GM13977 (cell line): ENCODE data around the gene RNFT2.

Experiments
- DNase-seq: peaks from one replicate; pipeline ENCODE4 v3.0.0; 2012; ENCODE audit warnings: low spot score
- in situ Hi-C: fragments of 300-500 bp; cut with MboI; formaldehyde crosslinking; loops from one replicate; pipeline ENCODE4 v1.12.0; 2022; ENCODE audit warnings: low sequenced_read_pairs, low pct_unique_long_range_greater_than_20kb, mixed read lengths, inconsistent platforms; ENCODE audit not compliant: unreplicated experiment
- TF ChIP-seq, protein P1 (sequence below): IDR thresholded peaks from 2 replicates; pipeline ENCODE4 v1.5.1; 2012; ENCODE audit warnings: mild to moderate bottlenecking, control low read depth; ENCODE audit not compliant: insufficient read depth; ENCODE audit errors: extremely low read depth, missing control alignments

The RNFT2 gene

DNA sequence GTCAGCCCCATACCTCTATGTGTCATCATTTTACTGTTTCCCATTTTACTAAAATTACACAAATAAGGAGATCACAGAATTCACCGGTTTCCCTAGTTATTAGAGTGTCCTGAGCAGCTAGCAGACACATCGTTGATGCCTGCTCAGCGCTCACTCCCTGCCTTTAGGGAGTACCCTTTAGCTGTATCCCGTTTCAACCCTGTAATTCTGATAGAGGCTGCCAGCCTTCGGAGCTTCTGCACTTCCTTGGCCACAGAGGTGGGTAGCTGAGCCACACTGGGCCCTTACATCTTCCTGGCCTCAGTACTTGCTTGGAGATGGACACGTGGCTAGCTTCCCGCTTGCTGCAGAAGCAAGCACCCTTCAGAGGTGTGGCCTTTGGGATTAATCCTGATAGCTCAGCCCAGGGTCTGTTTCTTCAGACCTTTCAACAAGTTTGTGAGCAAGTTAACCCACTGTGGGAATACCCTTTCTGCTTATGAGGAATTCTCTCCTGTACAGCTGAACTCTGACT lies 158.4 kb downstream of the RNFT2 start:
- no peak for DNase-seq
- TF ChIP-seq, protein P1, sequence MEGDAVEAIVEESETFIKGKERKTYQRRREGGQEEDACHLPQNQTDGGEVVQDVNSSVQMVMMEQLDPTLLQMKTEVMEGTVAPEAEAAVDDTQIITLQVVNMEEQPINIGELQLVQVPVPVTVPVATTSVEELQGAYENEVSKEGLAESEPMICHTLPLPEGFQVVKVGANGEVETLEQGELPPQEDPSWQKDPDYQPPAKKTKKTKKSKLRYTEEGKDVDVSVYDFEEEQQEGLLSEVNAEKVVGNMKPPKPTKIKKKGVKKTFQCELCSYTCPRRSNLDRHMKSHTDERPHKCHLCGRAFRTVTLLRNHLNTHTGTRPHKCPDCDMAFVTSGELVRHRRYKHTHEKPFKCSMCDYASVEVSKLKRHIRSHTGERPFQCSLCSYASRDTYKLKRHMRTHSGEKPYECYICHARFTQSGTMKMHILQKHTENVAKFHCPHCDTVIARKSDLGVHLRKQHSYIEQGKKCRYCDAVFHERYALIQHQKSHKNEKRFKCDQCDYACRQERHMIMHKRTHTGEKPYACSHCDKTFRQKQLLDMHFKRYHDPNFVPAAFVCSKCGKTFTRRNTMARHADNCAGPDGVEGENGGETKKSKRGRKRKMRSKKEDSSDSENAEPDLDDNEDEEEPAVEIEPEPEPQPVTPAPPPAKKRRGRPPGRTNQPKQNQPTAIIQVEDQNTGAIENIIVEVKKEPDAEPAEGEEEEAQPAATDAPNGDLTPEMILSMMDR, result no peak
- in situ Hi-C loops, result no loop called here

DNA sequence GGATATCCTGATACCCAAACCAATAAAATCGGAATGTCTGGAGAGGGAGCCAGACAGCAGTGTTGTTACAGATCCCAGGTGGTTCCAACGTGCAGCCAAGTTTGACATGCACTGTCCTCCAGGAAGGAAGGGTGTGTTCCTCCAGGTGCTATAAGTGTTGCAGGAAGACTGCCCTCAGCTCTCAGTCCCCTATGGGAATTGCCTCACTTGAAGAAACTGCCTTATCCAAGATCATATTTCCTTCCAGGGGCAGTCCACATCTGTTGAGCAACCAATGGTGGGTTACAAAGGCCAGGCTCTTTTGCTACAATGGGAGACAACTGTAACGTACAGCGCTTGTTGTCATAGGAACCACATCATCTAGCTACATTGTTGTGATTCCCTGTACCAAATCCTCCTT lies 159.4 kb downstream of the RNFT2 start:
- TF ChIP-seq, protein P1, result no peak
- no peak for DNase-seq
- in situ Hi-C loops, result no loop called here

DNA sequence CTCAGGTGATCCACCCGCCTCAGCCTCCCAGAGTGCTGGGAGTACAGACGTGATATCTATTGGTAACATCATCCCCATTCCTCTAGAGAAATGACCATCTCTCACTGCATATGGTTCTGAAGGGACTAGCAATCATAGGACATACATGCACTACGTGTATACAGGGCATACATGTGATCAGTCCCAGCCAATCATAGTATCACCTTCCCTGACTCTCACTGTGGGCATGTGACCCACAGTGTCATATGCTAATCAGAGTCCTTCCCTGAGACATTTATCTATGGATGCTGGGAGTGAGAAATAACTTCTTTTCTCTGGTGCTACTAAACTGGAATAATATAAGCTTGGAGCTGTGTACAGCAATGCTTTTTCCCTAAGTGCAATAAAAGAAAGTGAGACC lies 160.6 kb downstream of the RNFT2 start:
- TF ChIP-seq, protein P1, result no peak
- no peak for DNase-seq

DNA sequence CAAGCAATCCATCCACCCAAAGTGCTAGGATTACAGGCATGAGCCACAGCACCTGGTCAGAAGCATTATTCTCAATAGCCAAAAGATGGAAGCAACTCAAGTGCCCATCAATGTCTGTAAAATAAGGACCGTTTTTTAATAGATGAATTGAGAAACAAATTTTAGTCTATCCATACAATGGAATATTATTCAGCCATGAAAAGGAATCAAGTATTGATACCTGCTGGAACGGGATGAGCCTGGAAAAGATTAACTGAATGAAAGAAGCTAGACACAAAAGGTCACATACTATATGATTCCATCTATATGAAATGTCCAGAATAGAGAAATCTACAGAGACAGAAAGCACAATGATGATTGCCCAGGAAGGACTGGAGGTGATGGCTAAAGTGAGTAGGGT lies 163.5 kb downstream of the RNFT2 start:
- no peak for DNase-seq
- TF ChIP-seq, protein P1, result no peak
- in situ Hi-C loops, result no loop called here

More for the DNA sequence above, 160.6 kb downstream of the RNFT2 start:
- in situ Hi-C loops, result no loop called here
